HG02610 (cell line): Measurements from ENCODE around the gene GOLGA8F.
"Not testable (repeated sequence)": the region's sequence is repeated elsewhere in the genome, so short reads cannot be mapped to it uniquely, and the experiment has no call there.

Source experiments
- ATAC-seq: cut with Tn5 transposase; IDR thresholded peaks from one replicate; pipeline ENCODE4 v1.9.1; 2021; ENCODE audit warnings: mild to moderate bottlenecking, moderate library complexity; ENCODE audit not compliant: unreplicated experiment

The GOLGA8F gene, protein sequence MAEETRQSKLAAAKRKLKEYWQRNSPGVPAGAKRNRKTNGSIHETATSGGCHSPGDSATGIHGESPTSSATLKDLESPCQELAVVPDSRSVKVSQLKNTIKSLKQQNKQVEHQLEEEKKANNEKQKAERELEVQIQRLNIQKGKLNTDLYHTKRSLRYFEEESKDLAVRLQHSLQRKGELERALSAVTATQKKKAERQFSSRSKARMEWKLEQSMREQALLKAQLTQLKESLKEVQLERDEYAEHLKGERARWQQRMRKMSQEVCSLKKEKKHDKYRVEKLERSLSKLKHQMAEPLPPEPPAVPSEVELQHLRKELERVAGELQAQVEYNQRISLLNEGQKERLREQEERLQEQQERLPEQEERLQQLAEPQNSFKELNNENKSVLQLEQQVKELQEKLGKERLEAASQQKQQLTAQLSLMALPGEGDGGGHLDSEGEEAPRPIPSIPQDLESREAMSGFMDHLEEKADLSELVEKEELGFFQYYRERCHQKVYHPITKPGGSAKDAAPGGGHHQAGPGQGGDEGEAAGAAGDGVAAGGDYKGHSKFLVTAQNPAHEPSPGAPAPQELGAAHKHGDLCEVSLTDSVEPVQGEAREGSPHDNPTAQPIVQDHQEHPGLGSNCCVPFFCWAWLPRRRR

DNA sequence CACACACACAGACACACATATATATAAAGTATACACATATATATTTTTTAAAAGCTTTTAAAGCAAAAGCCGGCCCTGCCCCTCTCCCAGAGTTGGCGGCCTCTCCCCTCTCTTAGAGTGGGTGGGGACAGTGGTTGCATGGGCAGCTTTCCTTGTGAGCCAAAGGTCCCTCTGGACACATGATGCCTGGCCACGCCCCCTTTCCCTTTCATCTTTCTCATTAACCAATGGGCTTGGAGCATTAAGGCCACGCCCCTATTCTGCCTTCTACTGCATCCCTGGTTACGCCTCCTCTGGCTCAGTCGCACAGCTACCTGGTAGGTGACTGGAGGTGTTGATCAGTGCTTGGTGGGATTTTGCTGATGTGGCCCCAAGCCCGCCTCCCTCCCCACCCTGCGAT lies at the start of gene GOLGA8F:
Gene GOLGA8F (plus strand): TSS at position 301 of the 400 bp plus-strand sequence. CDS start 98 bp downstream, at position 399.
- not testable (repeated sequence) for ATAC-seq

DNA sequence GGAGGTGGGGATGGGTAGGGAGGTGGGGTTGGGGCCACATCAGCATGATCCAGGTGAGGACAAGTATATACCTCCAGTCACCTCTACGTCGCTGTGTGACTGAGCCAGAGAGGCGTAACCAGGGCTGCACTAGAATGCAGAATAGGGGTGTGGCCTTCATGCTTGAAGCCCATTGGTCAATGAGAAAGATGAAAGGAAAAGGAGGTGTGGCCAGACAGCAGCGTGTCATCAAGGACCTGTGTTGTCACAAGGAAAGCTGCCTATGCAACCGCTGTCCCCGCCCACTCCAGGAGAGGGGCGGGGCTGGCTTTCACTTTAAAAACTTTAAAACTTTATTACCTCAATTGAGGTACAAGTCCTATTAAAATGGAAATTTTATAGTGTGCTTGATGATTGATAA lies 20.5 kb upstream of the GOLGA8F start, which contains the start of gene GOLGA6L24:
Gene GOLGA6L24 (minus strand): TSS at position 101 of the 400 bp plus-strand sequence. CDS start 61 bp downstream, at position 40.
- ATAC-seq = not testable (repeated sequence)

DNA sequence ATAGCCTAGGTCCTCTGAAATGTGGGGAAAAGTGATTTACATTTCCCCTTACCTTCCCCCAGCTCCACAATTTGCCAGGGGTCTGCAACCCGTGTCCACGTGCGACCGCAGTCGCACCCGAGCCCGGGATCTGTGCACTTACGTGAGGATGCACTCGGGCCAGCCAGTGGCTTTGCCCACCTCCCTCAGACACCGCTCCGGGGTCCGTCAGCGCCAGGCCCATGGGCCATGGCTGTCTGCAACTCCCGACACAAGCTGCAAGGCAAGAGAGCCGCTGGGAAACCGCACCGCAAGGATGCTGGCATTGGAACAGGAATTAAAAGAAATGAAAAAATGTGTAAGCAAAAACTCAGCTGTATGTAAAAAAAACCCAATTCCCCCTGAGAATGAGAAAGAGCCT lies 13.0 kb upstream of the GOLGA8F start:
- ATAC-seq = not testable (repeated sequence)

DNA sequence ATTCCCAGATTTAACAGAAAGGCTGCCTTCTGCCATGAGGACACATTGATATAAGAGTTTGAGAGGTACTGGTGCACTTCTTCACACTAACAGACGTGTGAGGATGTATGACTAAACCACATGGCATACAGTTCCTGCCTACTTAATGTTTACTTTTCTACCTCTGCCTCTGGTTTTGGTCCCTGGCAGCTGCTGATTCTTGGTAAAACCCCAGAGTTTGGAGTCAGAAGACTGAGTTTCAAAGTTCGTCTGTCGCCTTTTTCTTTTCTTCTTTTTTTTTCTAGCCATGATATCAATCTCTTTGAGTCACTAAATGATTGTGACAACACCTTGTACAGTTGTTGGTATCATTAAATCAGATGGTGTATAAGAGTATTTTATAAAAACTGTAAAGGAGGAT lies 1.6 kb downstream of the GOLGA8F start:
- not testable (repeated sequence) for ATAC-seq

DNA sequence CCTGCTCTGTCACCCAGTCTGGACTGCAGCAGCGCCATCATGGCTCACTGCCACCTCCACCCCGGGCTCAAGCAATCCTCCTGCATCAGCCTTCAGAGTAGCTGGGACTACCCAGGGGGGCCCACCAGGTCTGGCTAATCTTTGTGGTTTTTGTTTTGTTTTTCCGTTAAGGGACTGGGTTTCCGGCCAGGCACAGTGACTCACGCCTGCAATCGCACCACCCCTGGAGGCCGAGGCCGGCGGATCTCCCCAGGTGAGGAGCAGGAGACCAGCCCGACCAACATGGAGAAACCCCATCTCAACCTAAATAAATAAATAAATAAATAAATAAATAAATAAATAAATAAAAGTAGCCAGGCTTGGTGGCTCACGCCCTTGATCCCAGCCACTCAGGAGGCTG lies 17.6 kb downstream of the GOLGA8F start:
- not testable (repeated sequence) for ATAC-seq

DNA sequence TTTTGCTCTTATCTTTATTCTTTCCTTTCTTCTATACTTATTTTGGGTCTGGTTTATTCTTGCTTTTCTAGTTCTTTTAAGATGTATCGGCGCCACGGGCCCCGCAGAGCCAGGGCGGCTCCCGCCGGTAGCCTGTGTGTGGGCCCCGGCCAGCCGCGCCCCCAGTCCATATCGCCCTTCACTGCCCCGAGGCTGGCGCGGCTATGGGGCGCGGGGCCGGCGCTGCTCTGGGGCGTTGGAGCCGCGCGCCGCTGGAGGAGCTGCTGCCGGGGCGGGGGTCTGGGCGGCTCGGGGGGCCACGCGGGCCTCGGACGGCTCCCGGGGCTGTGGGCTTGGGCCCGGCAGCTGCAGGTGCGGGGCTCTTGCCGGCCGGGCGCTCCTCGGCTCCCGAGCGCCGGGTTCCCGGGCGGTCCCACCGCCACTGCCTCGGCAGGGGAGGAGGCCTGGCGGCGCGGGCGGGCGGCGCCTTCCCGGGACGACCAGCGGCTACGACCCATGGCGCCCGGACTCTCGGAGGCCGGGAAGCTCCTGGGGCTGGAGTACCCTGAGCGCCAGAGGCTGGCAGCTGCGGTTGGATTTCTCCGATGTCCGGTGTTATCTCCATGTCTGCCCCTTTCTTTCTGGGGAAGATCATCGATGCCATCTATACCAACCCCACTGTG lies 24.4 kb downstream of the GOLGA8F start:
- not testable (repeated sequence) for ATAC-seq

DNA sequence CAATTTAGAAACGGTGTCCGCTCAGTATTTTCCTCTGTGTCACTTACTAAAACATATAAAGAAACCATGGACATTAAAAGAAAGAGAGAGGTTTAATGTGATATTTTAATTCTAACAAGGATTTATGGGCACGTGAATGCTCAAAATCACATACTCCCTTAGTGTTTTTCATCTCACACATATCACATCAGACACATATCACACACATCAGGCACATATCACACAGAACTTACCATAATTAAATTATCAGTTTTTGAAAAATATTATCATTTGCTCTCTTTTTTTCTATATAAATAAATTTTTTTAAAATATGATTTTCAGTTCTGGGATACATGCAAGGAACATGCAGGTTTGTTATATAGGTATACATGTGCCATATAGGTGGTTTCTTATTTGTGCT lies 42.0 kb downstream of the GOLGA8F start:
- not testable (repeated sequence) for ATAC-seq

DNA sequence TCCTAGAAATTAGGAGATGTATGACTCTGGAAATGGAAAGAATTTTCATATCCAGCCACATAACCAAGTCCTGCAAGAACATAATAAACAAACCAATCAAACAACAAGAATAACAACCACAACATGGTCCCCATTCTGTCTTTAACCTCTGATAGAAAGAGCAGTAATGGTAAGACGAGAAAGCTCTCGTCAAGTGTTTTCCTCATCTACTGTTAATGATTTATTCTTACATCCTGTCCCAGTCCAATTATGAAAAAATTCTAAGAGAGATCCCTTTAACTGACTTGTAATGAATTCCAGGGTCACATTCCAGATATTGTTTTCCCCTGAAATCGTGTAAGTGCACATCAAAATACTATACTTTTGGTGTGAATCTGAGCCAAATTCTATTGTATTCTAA lies 57.1 kb downstream of the GOLGA8F start:
- ATAC-seq = not testable (repeated sequence)
